Right lobe of liver (tissue), 6 donors: ENCODE measurements around the gene ACTL8. TPM values are rescaled to one million over a fixed set of nuclear protein-coding genes. Genes with fewer than 3 reads are reported as not detected.

Source experiments
- ATAC-seq, 4 donors: fragments of 200-7000 bp; cut with Tn5 transposase; one replicate each; pipeline ENCODE4 v1.9.1; 2020; ENCODE audit warnings: mild to moderate bottlenecking in 4 of 4, moderate library complexity in 4 of 4
- DNase-seq, 3 donors: peaks; one replicate each; pipeline ENCODE4 v3.0.0-alpha.2; 2020
- H3K27ac ChIP-seq, 3 donors: fragments of 200-600 bp; one replicate each; pipeline ENCODE4 v1.8.0; 2022
- H3K27me3 ChIP-seq, 2 donors: fragments of 200-600 bp; one replicate each; pipeline ENCODE4 v1.8.0; 2022
- H3K36me3 ChIP-seq, 4 donors: fragments of 200-600 bp; sonication (generic) in 1 of 4; one replicate each; pipeline versions ENCODE4 v1.5.1 to v1.8.0; 2017 to 2022; ENCODE audit warnings: control low read depth in 1 of 4
- H3K4me1 ChIP-seq, 4 donors: fragments of 200-600 bp; sonication (generic) in 1 of 4; one replicate each; pipeline versions ENCODE4 v1.5.1 to v1.8.0; 2017 to 2022; ENCODE audit warnings: control low read depth in 1 of 4
- H3K4me3 ChIP-seq, 3 donors: fragments of 200-600 bp; one replicate each; pipeline ENCODE4 v1.8.0; 2022
- H3K9me3 ChIP-seq, 4 donors: fragments of 200-600 bp; sonication (generic) in 1 of 4; one replicate each; pipeline versions ENCODE4 v1.5.1 to v1.8.0; 2017 to 2022; ENCODE audit warnings: control low read depth in 1 of 4
- CTCF ChIP-seq, 4 donors: fragments of 200-600 bp in 3 of 4; fragments of 450-650 bp in 1 of 4; IDR thresholded peaks; one replicate each; pipeline versions ENCODE4 v1.5.1 to v1.8.0; 2016 to 2022; ENCODE audit warnings: antibody characterized with exemption in 4 of 4, mild to moderate bottlenecking in 2 of 4
- POLR2A ChIP-seq: fragments of 450-650 bp; IDR thresholded peaks from one replicate; pipeline ENCODE4 v1.6.1; 2017; ENCODE audit warnings: antibody characterized with exemption, mild to moderate bottlenecking
- WGBS: methylation state at CpG from one replicate; pipeline ENCODE4 v1.1.6; 2018; ENCODE audit warnings: low coverage, low lambda C conversion rate; ENCODE audit not compliant: insufficient coverage; ENCODE audit errors: missing lambda C conversion rate; 5-methylcytosine and 5-hydroxymethylcytosine counted together
- intact Hi-C, 2 donors: fragments of 100-400 bp; cut with DNase I; formaldehyde crosslinking; loops; one replicate each; pipeline versions ENCODE4 v1.11.2 to v1.14.1; 2022
- total RNA-seq, 6 experiments: library from RNA; depleted of rRNA in 2 of 6; stranded (reverse); fragments of >200 nt in 2 of 6; fragmentation: NEBNext Ultra II Directional in 3 of 6; extraction: Animal tissue kit (Norgen Biotek cat#: 25700) in 3 of 6; gene quantifications; one replicate each; pipeline versions ENCODE4 v1.1.0 to v1.2.4, GENCODE V29; 2016 to 2023
- donor health status: DM: no; HTN: yes; CAD: no.
- donor health status: DM: no; HTN: no; CAD: no.
- donor health status: DM: no; HTN: no; CAD: no.
- donor health status: DM: no; HTN: yes; CAD: no.
- donor health status: DM: no; HTN: yes; CAD: no.

Gene ACTL8
- total RNA-seq, 6 experiments from 2014 or later = not detected

GRCh38 chr1:17822741-17823426 is 67.8 kb downstream of the ACTL8 start:
- WGBS = no CpG with 5 or more reads among the region's 22 CpGs
- intact Hi-C loops = no loop called here
- TF ChIP-seq POLR2A (no peak), CTCF (IDR thresholded peaks at IDR 0.05) (no peak)
- H3K36me3 ChIP-seq = no peaks in the 10 kb centered on the region
- H3K27ac ChIP-seq = no peak overlapping the region
- ATAC-seq (no peak), DNase-seq (no peak)
- no peak overlapping the region for H3K4me3 ChIP-seq
- H3K9me3 ChIP-seq = no peaks in the 10 kb centered on the region
- no peaks in the 10 kb centered on the region for H3K4me1 ChIP-seq
- no peaks in the 10 kb centered on the region for H3K27me3 ChIP-seq

DNA sequence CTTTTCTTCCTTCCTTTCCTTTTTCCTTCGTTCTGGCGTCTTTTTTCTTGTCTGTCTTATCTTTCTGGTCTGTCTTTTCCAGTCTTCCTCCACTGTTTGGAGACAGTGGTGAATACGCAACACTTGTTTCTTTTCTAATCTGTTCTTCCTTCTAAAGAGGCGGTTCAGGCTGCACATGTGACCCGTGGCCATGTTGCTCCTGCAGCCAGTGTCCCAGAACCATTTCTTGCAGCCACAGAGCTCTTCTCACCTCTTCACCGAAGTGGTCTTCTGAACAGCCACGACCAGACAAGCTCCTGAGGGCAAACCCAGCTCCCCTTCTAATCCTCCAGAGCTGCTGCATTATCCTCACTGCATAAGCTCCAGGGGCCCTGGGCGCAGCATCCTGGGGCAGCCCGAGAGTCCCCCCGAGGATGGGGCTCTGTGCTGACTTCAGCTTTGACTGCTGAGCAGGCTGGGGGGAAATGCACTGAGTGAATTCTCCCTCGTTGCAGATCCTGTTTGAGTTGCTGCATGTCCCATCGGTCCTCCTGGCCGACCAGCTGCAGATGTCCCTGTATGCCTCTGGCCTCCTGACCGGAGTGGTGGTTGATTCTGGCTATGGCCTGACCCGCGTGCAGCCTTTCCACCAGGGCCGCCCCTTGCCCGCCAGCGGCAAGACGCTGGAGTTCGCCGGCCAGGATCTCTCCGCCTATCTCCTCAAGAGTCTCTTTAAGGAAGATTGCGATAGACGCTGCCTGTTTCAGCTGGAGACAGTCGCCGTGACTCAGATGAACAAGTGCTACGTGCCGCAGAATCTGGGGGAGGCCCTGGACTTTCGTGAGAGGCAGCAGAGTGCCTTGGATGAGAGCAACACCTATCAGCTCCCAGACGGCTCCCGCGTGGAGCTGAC is 70.4 kb downstream of the ACTL8 start:
- no peaks in the 10 kb centered on the region for H3K9me3 ChIP-seq
- no peak for DNase-seq

GRCh38 chr1:17826165-17826488 is 71.0 kb downstream of the ACTL8 start:
- Histone ChIP-seq H3K27ac (no peak overlapping the region), H3K36me3 (no peaks in the 10 kb centered on the region), H3K27me3 (no peaks in the 10 kb centered on the region), H3K4me1 (no peaks in the 10 kb centered on the region), H3K4me3 (no peak overlapping the region), H3K9me3 (no peaks in the 10 kb centered on the region)
- peak; percentile 72 to 78 (median 74) for ATAC-seq
- TF ChIP-seq POLR2A (no peak), CTCF (IDR thresholded peaks at IDR 0.05) (peak; percentile 51 to 78 (median 60))
- intact Hi-C loops = no loop called here
- peak; percentile 51 to 68 (median 60) for DNase-seq
- 28% methylated on average over 4 of the region's 16 CpGs for WGBS

More for the DNA sequence above, 70.4 kb downstream of the ACTL8 start:
- TF ChIP-seq CTCF (IDR thresholded peaks at IDR 0.05) (no peak), POLR2A (no peak)
- Histone ChIP-seq H3K4me1 (no peaks in the 10 kb centered on the region), H3K27ac (no peak overlapping the region), H3K27me3 (no peaks in the 10 kb centered on the region), H3K36me3 (no peaks in the 10 kb centered on the region), H3K4me3 (no peak overlapping the region)
- 43% methylated on average over 15 of the region's 33 CpGs for WGBS
- intact Hi-C loops = no loop called here
- ATAC-seq = no peak

GRCh38 chr1:17828991-17829390 is 73.9 kb downstream of the ACTL8 start:
- TF ChIP-seq POLR2A (no peak), CTCF (IDR thresholded peaks at IDR 0.05) (no peak)
- H3K36me3 ChIP-seq = no peaks in the 10 kb centered on the region
- H3K4me3 ChIP-seq = no peak overlapping the region
- H3K9me3 ChIP-seq = no peaks in the 10 kb centered on the region
- whole genome bisulfite sequencing = 15% methylated on average over 2 of the region's 4 CpGs
- intact Hi-C loops = no loop called here
- no peak for DNase-seq
- no peak for ATAC-seq
- no peaks in the 10 kb centered on the region for H3K4me1 ChIP-seq
- H3K27me3 ChIP-seq = no peaks in the 10 kb centered on the region
- H3K27ac ChIP-seq = no peak overlapping the region
